Fibroblast of villous mesenchyme (primary cell): ENCODE data around the gene RAX2. TPM values are rescaled to one million over a fixed set of nuclear protein-coding genes. Genes with fewer than 3 reads are reported as not detected.

Source experiments
- DNase-seq: peaks from one replicate; pipeline ENCODE4 v3.0.0-alpha.2; 2010; ENCODE audit warnings: low read depth
- H3K4me3 ChIP-seq: 2 replicates; pipeline ENCODE4 v1.5.1; 2011; ENCODE audit warnings: low read depth, mild to moderate bottlenecking, low read length
- CTCF ChIP-seq: IDR thresholded peaks from 2 replicates; pipeline ENCODE4 v1.5.1; 2012; ENCODE audit warnings: low read depth, mild to moderate bottlenecking, low read length; ENCODE audit not compliant: insufficient read depth
- total RNA-seq: library from RNA; depleted of rRNA; stranded (reverse); fragments of >200 nt; gene quantifications from 2 replicates; pipeline ENCODE4 v1.2.3, GENCODE V29; 2012

RAX2 gene
- total RNA-seq, 1 donor = not detected

DNA sequence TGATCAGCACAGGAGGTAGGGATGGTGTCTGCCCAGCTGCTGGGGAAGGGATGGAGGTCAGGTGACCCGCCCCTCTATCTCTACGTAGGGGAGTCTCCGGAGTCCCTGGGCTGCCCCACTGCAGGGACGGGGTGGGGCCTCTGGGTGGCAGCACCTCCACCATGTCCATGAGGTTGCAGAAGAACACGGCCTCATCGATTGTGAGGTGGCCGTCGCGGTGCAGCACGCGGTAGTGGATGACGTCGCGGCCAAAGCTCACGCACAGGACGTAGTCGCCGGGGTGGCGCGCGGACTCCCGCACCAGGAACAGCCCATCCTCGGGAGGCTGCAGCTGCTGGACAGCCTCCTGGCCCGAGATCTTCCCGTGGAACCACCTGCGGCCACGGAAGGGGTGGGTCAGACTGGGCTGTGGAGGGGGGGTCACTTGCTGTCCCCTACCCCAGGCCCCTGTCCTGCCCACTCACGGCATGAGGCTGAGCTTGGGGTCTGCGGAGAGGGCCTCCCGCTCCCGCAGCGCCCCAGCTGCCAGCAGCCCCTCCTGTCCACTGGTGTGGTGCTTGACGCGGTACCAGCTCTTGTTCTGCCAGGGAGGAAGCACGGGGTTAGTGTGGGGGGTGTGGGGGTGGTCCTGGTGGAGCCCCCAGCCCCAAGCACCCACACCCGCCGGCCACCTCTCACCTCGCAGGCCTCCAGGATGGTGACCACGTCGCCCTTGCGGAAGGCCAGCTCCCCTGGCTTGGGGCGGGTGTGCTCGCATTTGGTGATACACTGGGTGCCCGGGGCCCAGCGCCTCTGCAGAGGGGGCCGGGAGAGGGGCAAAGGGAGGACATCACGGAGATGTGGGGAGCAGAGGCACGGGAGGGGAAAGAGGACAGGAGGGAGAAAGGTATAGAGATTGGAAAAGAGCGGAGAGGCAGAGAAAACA lies 11.9 kb upstream of the RAX2 start:
- TF ChIP-seq CTCF = peak; percentile 16
- H3K4me3 ChIP-seq = no peak overlapping the region
- no peak for DNase-seq

DNA sequence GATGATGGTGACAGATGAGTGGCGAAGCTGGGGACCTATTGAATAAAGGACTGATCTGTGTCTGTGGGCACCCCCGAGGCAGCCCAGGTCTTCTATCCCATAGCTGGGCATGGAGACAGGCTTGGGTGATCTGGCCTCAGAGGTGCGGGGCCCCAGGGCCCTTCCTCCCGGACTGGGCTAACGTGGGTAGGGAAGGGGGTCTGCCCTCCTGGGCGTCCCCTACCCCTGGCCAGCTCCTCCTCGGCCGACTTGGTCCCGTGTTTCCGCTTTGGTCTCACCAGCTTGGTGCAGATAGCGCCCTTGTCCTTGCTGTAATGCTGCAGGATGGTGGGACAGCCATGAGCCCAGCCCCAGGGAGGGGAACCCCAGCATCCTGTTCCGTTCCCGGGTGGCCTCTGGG lies 10.9 kb upstream of the RAX2 start:
- no peak overlapping the region for H3K4me3 ChIP-seq
- no peak for TF ChIP-seq CTCF
- DNase-seq = no peak

DNA sequence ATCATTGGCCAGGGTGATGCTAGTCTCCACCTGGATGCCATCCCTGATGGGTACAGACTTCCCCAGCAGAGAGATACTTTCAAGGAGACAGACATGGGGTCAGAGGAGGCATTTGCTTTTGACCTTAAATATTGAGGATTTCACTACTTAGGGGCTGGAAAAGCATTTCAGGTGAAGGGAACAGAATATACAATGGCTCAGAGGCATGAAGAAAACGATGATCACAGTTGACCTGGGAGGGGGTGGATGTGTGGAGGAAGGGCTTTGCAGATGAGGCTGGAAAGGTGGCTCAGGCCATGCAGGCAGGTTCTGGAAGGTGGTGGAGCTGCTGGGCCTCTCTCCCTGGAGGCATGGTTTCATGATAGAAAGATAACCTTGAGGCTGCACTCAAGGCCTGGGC lies 10.3 kb upstream of the RAX2 start:
- DNase-seq = no peak
- H3K4me3 ChIP-seq = no peak overlapping the region

GRCh38 chr19:3781603-3782002 lies 9.6 kb upstream of the RAX2 start:
- DNase-seq = no peak
- TF ChIP-seq CTCF = no peak
- no peak overlapping the region for H3K4me3 ChIP-seq

More for the DNA sequence above, 10.3 kb upstream of the RAX2 start:
- TF ChIP-seq CTCF = no peak

DNA sequence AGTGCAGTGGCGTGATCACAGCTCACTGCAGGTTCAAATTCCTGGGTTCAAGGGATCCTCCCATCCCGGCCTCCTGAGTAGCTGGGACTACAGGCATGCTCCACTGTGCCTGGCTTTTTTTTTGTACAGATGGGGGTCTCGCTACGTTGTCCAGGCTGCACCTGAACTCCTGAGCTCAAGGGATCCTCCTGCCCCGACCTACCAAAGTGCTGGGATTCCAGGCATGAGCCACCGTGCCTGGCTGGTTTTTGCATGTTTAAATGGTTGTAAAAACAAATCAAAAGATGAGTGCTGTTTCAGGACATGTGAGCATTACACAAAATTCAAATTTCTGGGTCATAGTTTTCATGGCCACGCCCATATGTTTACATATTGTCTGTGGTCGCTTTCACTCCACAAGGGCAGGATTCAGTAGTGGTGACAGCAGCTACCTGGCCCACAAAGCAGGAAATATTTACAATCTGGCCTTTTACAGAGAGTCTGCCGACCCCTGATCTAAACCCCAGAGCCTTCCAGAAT lies 8.8 kb upstream of the RAX2 start:
- TF ChIP-seq CTCF = no peak
- no peak for DNase-seq
- no peak overlapping the region for H3K4me3 ChIP-seq

- DNase-seq = no peak
- no peak overlapping the region for H3K4me3 ChIP-seq
- no peak for TF ChIP-seq CTCF
Measured at GRCh38 chr19:3778899-3779723, 7.1 kb upstream of the RAX2 start.
